ENCODE results near the gene CYP3A5. TPM values are rescaled to one million over a fixed set of nuclear protein-coding genes. Genes with fewer than 3 reads are reported as not detected.

Gene CYP3A5
- total and polyA plus RNA-seq, 2 of the 8 experiments (the other 6 are each of a cell fraction or from before 2014, with no cell fraction given), result 0.06 TPM; not detected in 1

GRCh38 chr7:99601656-99602310 is 78.0 kb downstream of the CYP3A5 start:
- CTCF ChIA-PET (ENCODE audit: partially characterized antibody), result interaction anchor here (1.0 to 4.4 kb wide), 10 partner anchors 9 to 278 kb away, joined by 3 to 28 read pairs (median 4); partner anchors contain the start of gene ZSCAN25
- H3K23ac ChIP-seq (ENCODE audit: insufficient read length), result no peak overlapping the region
- H3K9ac ChIP-seq (replicated peaks in 1 of 4; ENCODE audit: extremely low read depth in 1 of 4, low read depth in 3 of 4, low read length in 3 of 4), result no peak overlapping the region
- no peak overlapping the region for H2BK15ac ChIP-seq (ENCODE audit: low read length)
- no peak overlapping the region for H4K5ac ChIP-seq (ENCODE audit: insufficient read length, low read depth, low read length)
- H3K27me3 ChIP-seq (replicated peaks in 1 of 4; ENCODE audit: control insufficient read depth in 3 of 4, extremely low read depth in 1 of 4, insufficient read depth in 3 of 4, low read length in 3 of 4), result no peaks in the 10 kb centered on the region
- no peak overlapping the region for H2BK120ac ChIP-seq (replicated peaks; ENCODE audit: low read depth, low read length)
- H4K20me1 ChIP-seq (replicated peaks in 1 of 2; ENCODE audit: control insufficient read depth in 1 of 2, insufficient read depth in 2 of 2, low read length in 2 of 2), result no peaks in the 10 kb centered on the region
- peak; percentile 25 to 68 for DNase-seq (ENCODE audit: low read depth in 1 of 2, low spot score in 2 of 2)
- no peaks in the 10 kb centered on the region for H3K9me3 ChIP-seq (ENCODE audit: insufficient read depth in 2 of 2, low read depth in 1 of 2, low read length in 1 of 2)
- no peak overlapping the region for H3K27ac ChIP-seq (ENCODE audit: low read depth, low read length)
- H3K56ac ChIP-seq (replicated peaks; ENCODE audit: insufficient read length, low read depth, low read length), result no peak overlapping the region
- FAIRE-seq, result peak; percentile 82
- H2AFZ ChIP-seq (ENCODE audit: low read length), result peak overlapping the region; percentile 43
- POLR2A ChIA-PET (ENCODE audit: partially characterized antibody), result interaction anchor here (0.6 to 2.9 kb wide), 4 partner anchors 14 to 342 kb away, joined by 3 to 11 read pairs (median 4); partner anchors contain the start of gene ZSCAN25
- no peak overlapping the region for H3K14ac ChIP-seq (ENCODE audit: insufficient read length)
- no peak overlapping the region for H3K4me2 ChIP-seq (ENCODE audit: insufficient read depth in 1 of 2, low read depth in 2 of 2, low read length in 2 of 2)
- no peak overlapping the region for H3K4ac ChIP-seq (replicated peaks; ENCODE audit: insufficient read length, low read depth, low read length)
- peak overlapping the region; percentile 17; the same call in 1 of the 2 replicates for H2BK12ac ChIP-seq (ENCODE audit: low read depth, low read length)
- peaks cover 0 to 3% (median 2%) of the 10 kb centered on the region in 4 experiments; a peak in 3 of 7 replicates for H3K4me1 ChIP-seq (replicated peaks in 1 of 4; ENCODE audit: control insufficient read depth in 3 of 4, insufficient read depth in 4 of 4, low read length in 3 of 4)
- no peaks in the 10 kb centered on the region for H3K36me3 ChIP-seq (ENCODE audit: control insufficient read depth in 2 of 4, insufficient read depth in 4 of 4, low read length in 3 of 4)
- H2AK5ac ChIP-seq (ENCODE audit: low read depth, low read length), result no peak overlapping the region
- H3K23me2 ChIP-seq (ENCODE audit: low read depth, low read length), result no peaks in the 10 kb centered on the region; the same call in 1 of the 2 replicates
- H2BK20ac ChIP-seq (ENCODE audit: low read length), result no peak overlapping the region
- no peak overlapping the region for H2BK5ac ChIP-seq (ENCODE audit: low read depth, low read length)
- no peak overlapping the region for H3K18ac ChIP-seq (ENCODE audit: extremely low read depth, low read length)
- no peak overlapping the region for H4K8ac ChIP-seq (ENCODE audit: extremely low read depth, insufficient read depth, low read length)
- H3K79me2 ChIP-seq (ENCODE audit: control insufficient read depth in 1 of 2, insufficient read depth in 2 of 2, low read length in 2 of 2), result no peaks in the 10 kb centered on the region
- WGBS, 2 experiments (ENCODE audit: extremely low coverage in 1 of 2, insufficient coverage in 1 of 2, insufficient read length in 1 of 2, insufficient replicate concordance in 2 of 2, low coverage in 1 of 2, low lambda C conversion rate in 2 of 2, missing lambda C conversion rate in 1 of 2), result 66% methylated on average over 7 of the region's 7 CpGs; no CpG with 5 or more reads in 1 of the 2 experiments
- H3K79me1 ChIP-seq (ENCODE audit: low read depth, low read length), result no peaks in the 10 kb centered on the region
- no peak overlapping the region for H4K91ac ChIP-seq (replicated peaks; ENCODE audit: insufficient read length, low read length)
- no peak overlapping the region; a peak in 1 of 8 replicates for H3K4me3 ChIP-seq (ENCODE audit: extremely low read depth in 1 of 4, insufficient read depth in 2 of 4, low read depth in 3 of 4, low read length in 4 of 4)
- no peak for TF ChIP-seq RFX5 (IDR thresholded peaks at IDR 0.05; ENCODE audit: borderline replicate concordance, low read depth, low read length)
- TF ChIP-seq RNF2 (IDR thresholded peaks at IDR 0.05; ENCODE audit: borderline replicate concordance, low read depth, low read length, missing control alignments, poor library complexity, severe bottlenecking), result no peak
- no peak for TF ChIP-seq TAF7 (optimal IDR thresholded peaks at IDR 0.05; ENCODE audit: borderline replicate concordance, low read depth, low read length)
- no peak for TF ChIP-seq EGR1 (IDR thresholded peaks at IDR 0.05; ENCODE audit: borderline replicate concordance, low read depth, low read length)
- TF ChIP-seq CTCF (IDR thresholded peaks at IDR 0.05; ENCODE audit: control extremely low read depth in 1 of 3, insufficient read depth in 1 of 3, low read depth in 1 of 3, low read length in 3 of 3), result peak; percentile 75 to 90 (median 75)

Measured in H1 (cell line).